AG08396 (cell line): ENCODE results near the gene ADNP2.

Experiments used
- DNase-seq: peaks from one replicate; pipeline ENCODE4 v3.0.0; 2012; ENCODE audit warnings: low spot score, mixed read lengths

ADNP2 gene

DNA sequence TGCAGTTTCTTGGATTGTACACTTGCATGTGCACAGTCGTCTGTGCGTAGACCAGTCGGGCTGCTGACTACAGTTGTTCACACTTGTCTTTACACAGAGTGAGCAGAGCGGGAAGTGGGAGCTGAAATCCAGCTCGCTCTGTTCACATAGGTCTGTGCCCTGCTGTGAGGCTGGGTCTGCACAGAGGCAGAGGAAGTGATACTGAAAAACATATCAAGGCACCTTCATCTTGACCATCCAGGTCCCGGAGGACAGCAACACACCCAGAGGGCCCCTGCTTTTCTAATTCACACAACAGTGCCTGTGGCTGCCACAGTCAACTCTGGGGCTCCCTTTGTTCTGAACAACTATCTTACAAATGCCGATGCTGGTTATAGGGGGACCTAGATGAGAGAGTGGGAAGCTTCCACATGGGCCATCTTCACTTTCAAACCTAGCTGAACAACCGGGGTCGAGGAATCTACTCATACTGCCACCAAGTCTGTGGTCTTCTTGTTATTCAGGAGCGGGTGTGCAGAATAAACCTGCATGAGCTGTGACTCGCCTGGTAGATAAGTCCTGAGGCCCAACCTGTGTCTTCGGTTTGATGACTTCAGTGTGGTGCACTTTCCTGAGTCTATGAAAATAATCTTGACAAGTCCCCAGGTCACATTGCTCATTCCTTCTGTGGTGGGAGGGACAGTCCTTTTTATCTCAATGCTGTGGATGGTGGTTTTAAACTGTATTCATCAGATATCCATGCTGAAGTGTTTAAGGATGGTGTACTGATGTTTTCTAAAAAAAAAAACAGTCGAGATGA, 3.5 kb upstream of the ADNP2 start:
- no peak for DNase-seq

DNA sequence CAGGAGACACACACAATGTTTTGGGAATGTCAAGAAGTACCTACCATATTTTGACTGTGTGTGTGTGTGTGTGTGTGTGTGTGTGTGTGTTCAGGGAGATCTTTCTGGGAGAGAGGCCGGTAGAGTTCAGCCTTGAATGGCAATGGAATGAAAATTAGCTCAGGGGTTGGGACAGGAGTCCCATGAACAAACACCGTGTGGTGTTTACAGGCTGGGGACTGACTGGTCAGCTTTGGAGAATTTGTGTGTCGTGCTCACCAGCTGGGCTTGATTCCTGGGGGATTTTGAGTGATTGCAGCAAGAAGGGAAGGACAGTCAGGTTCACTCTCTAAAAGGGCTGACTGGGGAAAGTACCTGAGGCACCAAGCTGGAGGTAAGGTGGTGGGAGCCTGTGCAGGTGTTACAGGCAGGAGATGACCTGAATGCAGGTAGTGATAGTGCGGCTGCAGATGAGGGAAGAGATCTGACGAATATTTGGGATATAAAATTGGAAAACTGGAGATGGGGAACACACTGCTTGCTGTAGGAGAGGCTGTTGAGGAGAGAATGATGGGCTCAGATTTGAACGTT, 2.5 kb upstream of the ADNP2 start:
- peak; percentile 25 for DNase-seq

DNA sequence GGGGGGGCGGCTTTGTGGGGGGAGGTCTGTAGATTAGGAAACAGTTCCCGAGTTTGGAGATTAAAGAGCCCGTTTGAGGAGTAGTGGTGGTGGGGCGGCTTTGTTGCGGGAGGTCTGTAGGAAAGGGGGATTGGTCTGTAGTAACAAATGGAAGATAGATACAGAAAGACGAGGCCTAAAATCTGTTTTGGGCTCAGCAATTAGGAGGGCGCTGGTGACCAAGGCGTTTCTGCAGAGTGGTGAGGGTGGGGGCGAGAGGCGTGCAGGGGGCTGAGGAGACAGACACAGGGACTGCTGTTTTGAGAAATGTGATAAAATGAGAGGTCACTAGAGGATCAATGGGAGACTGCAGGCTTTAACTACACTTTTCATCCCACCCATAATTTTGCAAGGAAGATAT, 1.6 kb upstream of the ADNP2 start:
- no peak for DNase-seq

DNA sequence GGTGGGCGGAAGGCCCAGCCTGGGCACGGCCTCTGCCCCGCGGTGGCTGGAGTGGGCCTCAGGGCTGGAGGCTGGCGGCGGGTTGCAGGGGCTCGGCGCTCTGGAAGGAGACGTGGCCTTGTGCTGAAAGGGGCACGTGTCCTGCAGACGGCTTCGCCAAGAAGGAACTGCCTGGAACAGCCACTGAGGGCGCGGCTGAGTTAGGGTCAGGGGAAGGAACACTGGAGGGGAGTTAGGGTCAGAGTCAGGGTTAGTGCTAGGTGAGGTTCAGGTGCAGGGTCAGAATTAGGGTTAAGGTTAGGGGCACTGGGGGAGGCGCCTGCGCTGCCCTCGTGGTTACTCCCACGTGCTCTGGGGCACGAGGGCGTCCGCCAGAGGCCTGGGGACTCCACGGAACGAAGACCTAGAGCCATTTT, 933 bp upstream of the ADNP2 start:
- no peak for DNase-seq

DNA sequence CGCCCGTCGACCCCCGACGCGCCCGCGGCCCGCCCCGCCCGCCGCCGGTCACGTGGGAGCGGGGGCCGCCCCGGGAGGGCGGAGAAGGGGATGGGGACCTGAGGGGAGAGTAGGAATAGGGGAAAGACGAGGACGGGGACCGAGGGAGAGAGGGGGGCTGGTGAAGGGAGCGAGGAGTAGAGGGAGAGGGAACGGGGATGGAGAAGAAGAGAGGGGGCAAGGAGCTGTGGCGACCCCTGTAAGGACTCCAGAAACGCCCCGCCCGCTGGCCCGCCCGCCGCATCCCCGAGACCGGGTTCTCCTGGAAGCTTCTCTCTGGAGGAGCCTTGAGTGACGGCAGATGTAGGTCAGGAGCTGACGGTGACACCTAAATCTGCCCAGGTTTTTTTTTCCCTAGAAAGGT, 615 bp downstream of the ADNP2 start:
- DNase-seq = peak; percentile 78

DNA sequence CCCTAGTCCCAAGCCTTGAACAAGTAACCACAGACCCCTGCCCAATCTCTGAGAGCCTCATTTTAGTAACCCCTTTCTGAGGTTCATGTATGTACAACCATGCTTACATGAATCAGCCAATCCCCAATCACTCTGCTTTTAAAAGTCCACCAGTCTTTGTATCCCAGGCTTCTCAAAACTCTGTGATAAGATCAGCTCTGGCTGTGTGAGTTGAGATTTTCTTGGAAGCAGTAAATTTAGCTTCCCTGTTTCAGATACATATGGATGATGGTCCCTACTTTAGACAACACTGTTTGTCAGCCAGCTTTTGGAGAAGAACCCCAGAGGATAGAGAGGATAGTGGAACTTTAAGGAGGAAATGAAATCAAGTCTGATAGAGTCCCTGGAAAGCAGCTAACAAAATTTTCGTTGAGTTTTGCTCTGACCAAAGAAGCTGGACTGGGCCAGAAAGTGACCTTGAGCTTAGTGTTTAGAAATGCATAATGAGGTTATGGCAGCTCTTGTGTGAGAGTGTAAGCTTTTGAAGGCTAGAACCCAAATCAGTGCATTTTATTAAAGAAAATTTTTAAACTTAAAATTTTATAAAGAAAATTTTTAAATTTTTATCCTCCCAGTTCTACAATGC, 3.7 kb downstream of the ADNP2 start:
- DNase-seq = no peak

DNA sequence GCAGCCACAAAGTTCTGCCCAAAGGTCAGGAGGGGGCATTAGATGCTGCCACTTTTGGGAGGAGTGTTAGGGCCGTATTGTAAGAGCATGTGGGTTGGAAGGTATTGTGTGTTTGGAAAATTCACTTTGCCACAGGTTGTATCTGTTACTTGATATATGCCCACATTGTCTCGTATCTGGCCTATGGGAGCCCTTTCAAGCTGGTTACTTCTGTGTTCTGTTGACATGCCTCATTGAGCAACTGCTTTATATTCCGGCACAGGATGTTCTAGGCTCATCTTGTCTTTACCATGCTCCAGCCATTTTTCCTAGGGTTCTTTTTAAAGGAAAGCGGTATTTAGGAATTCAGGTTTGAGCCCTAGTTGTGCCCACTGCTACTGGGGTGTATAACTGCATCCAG, 6.0 kb downstream of the ADNP2 start:
- DNase-seq = no peak

DNA sequence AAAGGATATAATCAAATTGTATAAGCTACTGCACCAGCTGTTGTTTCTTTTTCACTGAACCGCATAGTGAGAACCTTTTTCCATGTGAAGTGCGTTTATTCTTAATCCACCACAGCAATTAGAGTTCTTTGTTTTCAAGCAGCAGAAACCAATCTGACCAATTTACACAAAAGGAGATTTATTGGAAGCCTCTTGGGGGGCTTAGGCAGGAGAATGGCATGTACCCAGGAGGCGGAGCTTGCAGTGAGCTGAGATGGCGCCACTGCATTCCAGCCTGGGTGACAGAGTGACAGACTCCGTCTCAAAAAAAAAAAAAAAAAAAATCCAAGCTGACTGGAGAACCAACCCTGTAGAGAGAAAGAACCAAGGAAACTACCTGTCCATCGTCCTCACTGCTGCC, 10.0 kb downstream of the ADNP2 start:
- DNase-seq = no peak

DNA sequence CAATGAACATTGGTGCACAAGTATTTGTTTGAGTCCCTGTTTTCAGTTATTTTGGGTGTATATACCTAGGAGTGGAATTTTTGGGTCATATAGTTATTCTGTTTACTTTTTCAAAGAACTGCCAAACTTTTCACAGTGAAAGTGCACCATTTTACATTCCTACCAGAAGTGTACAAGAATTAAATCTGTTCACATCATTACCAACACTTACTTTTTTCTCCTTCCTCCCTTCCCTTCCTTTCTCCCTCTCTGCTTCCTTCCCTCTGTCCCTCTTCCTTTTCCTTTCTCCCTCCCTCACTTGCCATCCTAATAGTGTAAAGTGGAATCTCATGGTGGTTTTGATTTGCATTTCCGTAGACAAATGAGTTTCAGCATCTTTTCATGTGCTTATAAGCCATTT, 11.9 kb downstream of the ADNP2 start:
- no peak for DNase-seq

DNA sequence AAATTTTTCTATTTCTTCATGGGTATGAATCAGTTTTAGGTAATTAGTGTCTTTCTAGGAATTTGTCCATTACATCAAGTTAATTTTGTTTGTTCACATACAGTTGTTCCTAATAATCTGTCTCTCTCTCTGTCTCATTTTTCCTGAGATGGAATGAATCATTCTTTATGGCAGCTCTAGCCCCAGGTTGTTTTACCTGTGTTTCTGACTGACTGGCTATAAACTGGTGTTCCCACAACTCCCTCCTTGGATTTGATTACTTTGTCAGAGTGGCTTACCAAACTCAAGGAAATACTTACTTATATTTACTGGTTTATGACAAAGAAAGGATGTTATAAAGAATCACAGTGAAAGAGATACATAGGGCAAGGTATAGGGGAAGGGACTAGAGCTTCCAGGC, 15.1 kb downstream of the ADNP2 start:
- no peak for DNase-seq

DNA sequence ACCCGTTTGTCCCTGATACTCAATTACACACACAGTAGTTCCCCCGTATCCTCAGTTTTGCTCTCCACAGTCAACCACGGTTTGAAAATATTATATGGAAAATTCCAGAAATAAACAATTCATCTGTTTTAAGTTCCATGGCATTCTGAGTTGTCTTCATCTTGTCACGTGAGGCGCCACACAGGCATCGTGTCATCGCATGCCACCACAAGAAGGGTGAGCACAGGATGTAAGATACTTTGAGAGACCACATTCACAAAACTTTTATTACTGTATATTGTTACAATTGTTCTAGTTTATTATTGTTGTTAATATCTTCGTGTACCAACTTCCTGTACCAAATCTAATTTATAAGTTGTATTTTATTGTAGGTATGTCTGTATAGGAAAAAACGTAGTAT, 17.7 kb downstream of the ADNP2 start:
- no peak for DNase-seq

DNA sequence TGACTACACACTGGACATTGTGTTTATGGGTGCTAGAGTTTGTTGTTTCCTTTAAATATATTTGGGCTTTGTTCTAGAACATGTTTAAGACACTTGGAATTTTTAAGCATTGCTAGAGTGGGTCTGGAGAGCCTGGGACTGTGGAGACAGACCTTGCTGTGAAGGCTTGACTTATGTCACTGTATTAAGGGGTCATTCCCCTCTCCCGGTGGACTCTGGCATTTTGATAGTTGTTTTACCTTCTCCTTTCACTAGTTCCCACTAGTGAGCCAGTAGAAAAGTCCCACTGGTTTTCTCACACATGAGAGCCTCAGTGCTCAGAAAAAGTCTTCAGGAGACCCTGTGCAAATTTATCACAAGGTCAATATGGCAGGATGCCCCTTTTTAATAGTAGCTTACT, 18.6 kb downstream of the ADNP2 start:
- no peak for DNase-seq

DNA sequence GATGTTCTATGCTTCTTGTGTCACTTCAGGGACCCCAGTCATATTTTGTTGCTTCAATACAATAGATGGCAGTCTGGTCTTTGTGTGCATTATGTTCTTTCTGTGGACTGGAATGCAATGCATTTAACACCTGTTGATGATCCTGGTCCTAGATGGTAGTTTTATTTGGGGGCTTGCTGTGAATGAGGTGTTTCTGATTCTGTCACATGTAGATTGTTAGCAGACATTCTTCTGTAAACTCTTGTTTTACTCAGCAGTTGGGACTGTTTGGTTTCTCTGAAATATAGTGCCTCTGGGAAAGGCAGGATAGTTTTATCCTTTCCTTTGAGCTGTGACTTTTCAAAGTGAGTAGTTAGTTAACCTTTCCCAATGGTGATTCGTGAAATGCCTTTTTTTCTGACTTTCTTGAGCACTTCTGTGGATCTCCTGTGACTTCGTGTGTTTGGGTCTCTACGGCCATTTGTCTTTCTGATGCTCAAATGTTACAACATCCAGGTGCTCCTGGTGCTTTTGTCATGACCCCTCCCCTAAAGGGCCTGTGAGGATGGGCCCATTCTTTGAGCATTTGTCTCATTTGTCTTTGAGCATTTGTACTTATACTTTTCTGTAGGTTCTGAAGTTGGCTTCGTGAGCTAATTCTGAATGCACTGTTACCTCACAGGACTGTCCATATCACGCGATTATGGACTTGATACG, 20.8 kb downstream of the ADNP2 start:
- no peak for DNase-seq

DNA sequence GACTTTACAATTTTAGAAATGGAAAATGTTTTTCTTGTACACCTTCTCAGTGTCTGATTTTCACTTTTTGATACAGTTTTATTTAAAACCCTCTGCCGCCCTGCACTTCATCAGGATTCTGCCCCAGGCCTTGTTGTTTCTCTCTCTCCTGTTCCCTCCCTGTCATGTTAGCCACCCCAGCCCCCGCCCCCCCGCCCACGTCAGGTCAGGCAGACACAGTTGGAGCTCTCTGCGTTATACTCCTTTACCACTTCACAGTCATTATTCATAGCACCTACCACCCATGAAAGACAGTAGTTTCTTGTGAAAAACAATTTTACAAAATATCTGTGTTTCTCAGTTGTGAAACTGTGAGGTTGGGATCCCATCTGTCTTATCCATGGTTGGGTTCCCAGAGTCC, 21.5 kb downstream of the ADNP2 start:
- no peak for DNase-seq

DNA sequence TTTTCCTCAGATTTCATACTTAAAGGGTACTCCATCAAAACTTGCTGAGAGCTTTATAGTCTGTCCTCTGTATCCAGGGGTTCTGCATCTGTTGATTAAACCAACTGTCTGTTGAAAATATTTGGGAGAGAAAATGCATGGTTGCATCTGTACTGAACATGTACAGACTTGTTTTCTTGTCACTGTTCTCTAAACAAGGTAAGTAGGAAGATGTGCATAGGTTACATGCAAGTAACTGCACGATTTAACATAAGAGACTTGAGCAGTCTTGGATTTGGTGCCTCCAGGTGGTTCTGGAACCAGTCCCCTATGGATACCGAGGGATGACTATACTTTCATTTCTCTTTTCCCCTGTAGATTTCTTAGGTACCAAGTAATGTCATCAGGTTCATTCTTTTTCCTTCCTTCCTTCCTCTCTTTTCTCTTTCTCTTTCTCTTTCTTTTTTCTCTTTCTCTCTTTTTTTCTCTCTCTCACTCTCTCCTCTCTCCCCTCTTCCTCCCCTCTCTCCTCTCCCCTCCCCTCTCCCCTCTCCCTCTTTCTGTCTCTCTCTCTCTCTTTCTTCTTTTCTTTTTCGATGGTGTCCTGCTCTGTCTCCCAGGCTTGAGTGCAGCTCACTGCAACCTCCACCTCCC, 23.2 kb downstream of the ADNP2 start:
- no peak for DNase-seq

DNA sequence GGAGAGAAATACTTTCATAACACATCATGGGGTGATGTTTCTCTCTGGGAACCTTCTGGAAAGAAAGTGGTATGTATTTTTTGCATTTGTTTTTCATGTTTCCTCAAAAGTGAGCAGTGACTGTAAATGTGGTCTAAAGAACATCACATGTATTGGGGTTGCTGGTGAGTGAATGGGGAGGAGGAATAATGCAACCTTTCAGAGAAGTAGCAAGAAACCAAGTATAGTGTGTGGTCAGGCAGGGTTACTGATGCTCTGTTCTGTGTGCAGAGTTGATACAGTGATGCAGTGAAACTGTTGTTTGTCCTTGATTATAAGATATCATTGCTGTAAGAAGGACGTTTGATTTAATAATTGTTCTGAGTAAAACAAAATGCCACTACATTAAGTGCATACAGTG, 24.1 kb downstream of the ADNP2 start:
- DNase-seq = no peak

DNA sequence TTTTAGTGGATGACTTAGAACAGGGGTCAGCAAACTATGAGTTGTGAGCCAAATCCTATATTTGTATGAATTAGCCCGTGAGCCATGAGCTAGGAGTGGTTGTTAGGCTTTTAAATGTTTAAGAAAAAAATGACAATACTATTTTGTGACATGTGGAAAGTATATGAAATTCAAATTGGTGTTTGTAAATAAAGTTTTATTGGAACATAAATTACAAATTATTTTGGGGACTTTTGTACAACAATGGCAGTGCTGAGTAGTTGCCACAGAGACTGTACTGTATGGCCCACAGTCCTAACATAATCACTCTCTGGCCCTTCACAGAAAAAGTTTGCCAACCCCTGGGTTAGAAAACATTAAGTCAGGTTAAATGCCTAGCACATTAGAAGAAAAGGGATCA, 26.1 kb downstream of the ADNP2 start:
- no peak for DNase-seq

DNA sequence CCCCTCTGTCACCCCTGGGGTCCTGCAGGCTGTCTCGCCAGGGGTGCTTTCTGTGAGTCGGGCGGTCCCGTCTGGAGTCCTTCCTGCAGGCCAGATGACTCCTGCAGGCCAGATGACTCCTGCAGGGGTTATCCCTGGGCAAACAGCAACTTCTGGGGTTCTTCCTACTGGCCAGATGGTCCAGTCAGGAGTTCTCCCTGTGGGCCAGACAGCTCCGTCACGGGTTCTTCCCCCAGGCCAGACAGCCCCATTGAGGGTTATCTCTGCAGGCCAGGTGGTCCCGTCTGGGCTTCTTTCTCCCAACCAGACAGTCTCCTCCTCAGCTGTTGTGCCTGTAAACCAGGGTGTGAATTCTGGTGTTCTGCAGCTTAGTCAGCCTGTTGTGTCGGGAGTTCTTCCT, 27.6 kb downstream of the ADNP2 start:
- no peak for DNase-seq

DNA sequence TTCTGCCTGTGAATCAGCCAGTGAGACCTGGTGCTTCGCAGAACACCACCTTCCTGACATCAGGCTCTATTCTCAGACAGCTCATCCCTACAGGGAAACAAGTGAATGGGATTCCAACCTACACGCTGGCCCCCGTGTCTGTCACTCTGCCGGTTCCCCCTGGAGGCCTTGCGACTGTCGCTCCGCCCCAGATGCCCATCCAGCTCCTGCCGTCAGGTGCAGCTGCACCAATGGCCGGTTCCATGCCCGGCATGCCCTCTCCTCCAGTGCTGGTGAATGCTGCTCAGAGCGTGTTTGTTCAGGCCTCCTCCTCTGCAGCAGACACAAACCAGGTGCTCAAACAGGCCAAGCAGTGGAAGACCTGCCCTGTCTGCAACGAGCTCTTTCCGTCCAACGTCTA, 28.1 kb downstream of the ADNP2 start:
- DNase-seq = no peak

DNA sequence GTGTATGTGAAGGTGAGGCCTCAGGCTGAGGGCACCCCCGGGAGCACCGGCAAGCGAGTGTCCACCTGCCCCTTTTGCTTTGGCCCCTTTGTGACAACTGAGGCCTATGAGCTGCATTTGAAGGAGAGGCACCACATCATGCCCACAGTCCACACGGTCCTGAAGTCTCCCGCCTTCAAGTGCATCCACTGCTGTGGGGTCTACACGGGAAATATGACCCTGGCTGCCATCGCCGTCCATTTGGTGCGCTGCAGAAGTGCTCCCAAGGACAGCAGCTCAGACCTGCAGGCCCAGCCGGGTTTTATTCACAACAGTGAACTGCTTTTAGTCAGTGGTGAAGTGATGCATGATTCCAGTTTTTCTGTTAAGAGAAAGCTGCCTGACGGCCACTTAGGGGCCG, 28.9 kb downstream of the ADNP2 start:
- no peak for DNase-seq

DNA sequence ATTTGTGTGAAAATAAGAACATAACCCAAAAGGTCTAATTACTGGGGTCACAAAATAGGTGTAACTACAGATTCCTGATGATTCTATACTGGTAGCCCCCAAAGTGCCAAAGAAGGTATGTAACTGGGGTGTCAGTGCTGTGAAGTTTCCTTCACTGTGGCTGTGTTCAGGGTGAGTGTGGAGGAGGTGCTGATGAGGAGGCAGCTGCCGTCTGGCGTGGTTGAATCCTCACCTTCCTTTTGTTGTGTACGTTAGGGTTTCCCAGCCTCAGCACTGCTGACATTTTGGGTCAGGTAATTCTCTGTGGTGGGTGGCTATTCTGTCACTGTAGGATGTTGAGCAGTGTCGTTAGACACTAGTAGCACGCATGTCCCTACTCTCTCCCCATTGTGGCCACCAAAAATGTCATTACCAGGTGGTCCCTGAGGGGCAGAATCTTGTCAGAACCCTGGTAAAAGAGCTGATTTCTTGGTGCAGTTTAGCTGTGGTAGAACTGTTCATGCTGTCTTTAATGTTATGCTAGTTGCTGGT, 31.5 kb downstream of the ADNP2 start:
- no peak for DNase-seq

DNA sequence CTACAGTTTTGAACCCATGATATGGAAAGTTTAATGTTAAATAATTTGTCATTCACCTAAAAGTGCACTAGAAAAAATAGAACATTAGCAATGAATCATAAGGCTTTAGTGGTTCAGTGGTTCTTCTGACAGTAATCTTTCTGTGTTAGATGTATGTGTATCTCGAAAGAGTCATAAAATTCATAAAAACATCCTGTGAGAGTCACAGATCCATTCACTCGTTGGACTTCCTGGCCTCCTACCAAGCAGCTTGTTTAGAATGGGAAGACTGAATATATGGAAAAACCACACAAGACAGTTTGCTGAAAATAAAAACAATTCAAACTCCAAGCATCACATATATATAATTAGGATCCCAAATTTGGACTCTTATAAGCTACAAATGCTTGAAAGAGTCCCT, 34.8 kb downstream of the ADNP2 start:
- no peak for DNase-seq
